ENCODE results near the gene KHK.
"Not testable (repeated sequence)": the region's sequence is repeated elsewhere in the genome, so short reads cannot be mapped to it uniquely, and the experiment has no call there.

Gene KHK

GRCh38 chr2:27105981-27106380 lies 19.4 kb downstream of the KHK start:
- TF ChIP-seq, protein P1, sequence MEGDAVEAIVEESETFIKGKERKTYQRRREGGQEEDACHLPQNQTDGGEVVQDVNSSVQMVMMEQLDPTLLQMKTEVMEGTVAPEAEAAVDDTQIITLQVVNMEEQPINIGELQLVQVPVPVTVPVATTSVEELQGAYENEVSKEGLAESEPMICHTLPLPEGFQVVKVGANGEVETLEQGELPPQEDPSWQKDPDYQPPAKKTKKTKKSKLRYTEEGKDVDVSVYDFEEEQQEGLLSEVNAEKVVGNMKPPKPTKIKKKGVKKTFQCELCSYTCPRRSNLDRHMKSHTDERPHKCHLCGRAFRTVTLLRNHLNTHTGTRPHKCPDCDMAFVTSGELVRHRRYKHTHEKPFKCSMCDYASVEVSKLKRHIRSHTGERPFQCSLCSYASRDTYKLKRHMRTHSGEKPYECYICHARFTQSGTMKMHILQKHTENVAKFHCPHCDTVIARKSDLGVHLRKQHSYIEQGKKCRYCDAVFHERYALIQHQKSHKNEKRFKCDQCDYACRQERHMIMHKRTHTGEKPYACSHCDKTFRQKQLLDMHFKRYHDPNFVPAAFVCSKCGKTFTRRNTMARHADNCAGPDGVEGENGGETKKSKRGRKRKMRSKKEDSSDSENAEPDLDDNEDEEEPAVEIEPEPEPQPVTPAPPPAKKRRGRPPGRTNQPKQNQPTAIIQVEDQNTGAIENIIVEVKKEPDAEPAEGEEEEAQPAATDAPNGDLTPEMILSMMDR (IDR thresholded peaks at IDR 0.05; ENCODE audit: low read depth, low read length): no peak
- DNase-seq (ENCODE audit: extremely low read depth, low read depth): no peak

DNA sequence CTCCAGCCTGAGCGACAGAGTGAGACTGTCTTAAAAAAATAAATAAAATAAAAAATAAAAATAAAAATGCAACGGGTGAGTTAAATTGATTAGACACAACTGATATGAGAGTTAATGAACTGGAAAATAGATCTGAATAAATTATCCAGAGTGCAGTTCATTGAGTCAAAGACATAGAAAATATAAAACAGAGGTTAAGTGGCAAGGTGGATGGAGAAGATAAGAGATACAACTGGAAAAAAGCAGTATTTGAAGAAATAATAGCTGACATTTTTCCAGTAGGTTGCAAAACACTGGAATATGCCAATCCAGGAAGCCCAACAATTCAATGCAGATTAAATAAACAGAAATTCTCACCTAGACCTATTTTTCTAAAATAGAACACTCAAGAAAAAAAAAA lies 21.6 kb downstream of the KHK start:
- DNase-seq (ENCODE audit: extremely low read depth, low read depth): no peak

GRCh38 chr2:27109083-27109482 lies 22.5 kb downstream of the KHK start:
- TF ChIP-seq, protein P1 (IDR thresholded peaks at IDR 0.05; ENCODE audit: low read depth, low read length): no peak
- DNase-seq (ENCODE audit: extremely low read depth, low read depth): no peak

More for the DNA sequence above, 21.6 kb downstream of the KHK start:
- TF ChIP-seq, protein P1 (IDR thresholded peaks at IDR 0.05; ENCODE audit: low read depth, low read length): no peak

- DNase-seq (ENCODE audit: extremely low read depth, low read depth): not testable (repeated sequence)
Measured at GRCh38 chr2:27110603-27111352, 24.2 kb downstream of the KHK start.

DNA sequence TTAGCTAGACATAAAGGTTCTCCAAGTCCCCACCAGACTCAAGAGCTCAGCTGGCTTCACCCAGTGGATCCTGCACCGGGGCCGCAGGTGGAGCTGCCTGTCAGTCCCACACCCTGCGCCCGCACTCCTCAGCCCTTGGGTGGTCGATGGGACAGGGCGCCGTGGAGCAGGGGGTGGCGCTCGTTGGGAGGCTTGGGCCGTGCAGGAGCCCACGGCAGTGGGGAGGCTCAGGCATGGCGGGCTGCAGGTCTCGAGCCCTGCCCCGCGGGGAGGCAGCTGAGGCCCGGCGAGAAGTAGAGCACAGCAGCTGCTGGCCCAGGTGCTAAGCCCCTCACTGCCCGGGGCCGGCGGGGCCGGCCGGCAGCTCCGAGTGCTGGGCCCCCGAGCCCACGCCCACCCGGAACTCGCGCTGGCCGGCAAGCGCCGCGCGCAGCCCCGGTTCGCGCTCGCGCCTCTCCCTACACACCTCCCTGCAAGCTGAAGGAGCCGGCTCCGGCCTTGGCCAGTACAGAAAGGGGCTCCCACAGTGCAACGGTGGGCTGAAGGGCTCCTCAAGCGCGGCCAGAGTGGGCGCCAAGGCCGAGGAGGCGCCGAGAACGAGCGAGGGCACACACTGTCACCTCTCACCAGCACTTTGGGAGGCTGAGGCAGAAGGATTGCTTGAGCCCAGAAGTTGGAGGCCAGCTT lies 25.0 kb downstream of the KHK start:
- DNase-seq (ENCODE audit: extremely low read depth, low read depth): not testable (repeated sequence)

GRCh38 chr2:27115519-27115918 lies 28.9 kb downstream of the KHK start:
- no peak for DNase-seq (ENCODE audit: extremely low read depth, low read depth)
- TF ChIP-seq, protein P1 (IDR thresholded peaks at IDR 0.05; ENCODE audit: low read depth, low read length): no peak

DNA sequence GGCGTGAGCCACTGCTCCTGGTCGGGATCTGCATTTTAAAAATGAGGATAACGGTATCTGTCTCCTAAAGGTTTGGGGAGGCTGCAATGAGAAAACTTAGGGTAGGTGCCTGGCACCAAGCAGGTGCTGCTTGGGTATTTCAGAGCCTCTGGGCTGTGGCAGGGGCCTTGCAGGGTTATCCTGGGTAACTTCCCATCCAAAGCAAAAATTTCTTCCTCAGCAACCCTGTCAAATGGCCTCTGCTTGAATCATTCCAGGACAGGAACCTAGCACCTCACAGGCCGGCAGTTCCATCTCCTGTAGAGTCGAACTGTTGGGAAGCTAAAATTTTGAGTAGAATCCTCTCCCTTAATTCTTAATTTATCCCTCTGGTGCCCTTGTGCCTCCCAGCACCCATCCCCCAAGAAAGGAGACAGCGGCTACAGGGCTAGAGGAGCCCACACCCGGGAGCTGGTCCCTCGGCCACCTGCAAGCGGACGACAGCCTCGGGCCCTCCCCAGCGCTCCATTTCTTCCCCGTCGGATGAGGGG lies 31.5 kb downstream of the KHK start:
- DNase-seq (ENCODE audit: extremely low read depth, low read depth): no peak
- TF ChIP-seq, protein P1 (IDR thresholded peaks at IDR 0.05; ENCODE audit: low read depth, low read length): no peak

DNA sequence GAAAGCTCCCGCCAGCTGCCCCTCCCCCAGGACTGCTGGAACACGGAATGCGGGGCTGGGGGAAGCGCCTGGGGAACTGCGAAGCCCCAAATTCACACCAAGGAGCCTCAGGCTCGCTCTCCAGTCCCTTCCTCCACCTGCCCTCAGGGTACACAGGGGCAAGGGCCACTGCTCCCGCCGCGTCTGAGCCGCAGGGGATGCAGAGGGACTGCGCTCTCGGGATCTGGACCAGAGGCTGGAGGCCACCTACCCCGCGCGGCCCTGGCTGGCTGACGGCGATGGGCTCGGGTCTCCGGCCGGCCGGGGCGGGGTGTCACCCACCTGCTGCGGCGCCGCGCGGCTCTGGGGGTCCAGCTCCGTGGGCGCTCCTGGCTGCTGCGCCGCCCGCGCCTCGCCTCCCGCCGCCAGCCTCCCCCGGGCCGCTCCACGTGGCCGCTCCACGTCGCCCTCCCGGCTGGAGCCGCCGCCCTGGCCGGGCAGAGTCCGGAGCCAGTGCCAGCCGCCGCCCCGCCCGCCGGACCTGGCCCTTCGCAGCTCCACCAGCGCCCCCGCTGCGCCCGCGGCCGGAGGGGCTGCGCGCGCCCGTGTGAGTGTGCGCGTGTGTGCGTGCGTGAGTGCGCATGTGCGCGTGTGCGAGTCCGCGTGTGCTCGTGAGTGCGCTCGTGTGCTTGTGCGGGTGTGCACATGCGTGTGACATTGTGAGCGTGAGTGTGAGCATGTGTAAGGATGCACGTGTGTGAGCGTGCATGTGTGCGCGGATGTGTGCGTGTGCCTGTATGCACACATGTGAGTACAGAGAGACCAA lies 32.2 kb downstream of the KHK start, which contains the start of gene CGREF1:
TSS of gene CGREF1 (minus strand) at position 604 of the 805 bp plus-strand sequence. CDS start 14,762 bp downstream, outside the sequence.
- no peak for DNase-seq (ENCODE audit: extremely low read depth, low read depth)
- TF ChIP-seq, protein P1 (IDR thresholded peaks at IDR 0.05; ENCODE audit: low read depth, low read length): no peak

- DNase-seq (ENCODE audit: extremely low read depth, low read depth): not testable (repeated sequence)
Measured at GRCh38 chr2:27119330-27119670, 32.7 kb downstream of the KHK start.
